OCI-LY3 (cell line): ENCODE measurements around the gene TMPRSS5.

Experiments used
- CTCF ChIP-seq: fragments of 200-600, 300-600 bp; sonication (generic); IDR thresholded peaks from 2 replicates; pipeline ENCODE4 v1.5.1; 2014; ENCODE audit warnings: antibody characterized with exemption, low read length, low read depth
- EZH2phosphoT487 ChIP-seq: fragments of 200-600 bp; shearing (Covaris generic); IDR thresholded peaks from 2 replicates; pipeline ENCODE4 v1.6.1; 2018; ENCODE audit warnings: antibody characterized with exemption, mixed run types, low read depth

- TF ChIP-seq CTCF (no peak), EZH2phosphoT487 (no peak)
Observed at GRCh38 chr11:113701491-113701890, 4.6 kb downstream of the TMPRSS5 start.
